GM19467 (cell line): ENCODE results near the gene GPR171.

Experiments used
- ATAC-seq: cut with Tn5 transposase; IDR thresholded peaks from one replicate; pipeline ENCODE4 v1.9.1; 2021; ENCODE audit warnings: mild to moderate bottlenecking, moderate library complexity; ENCODE audit not compliant: unreplicated experiment

Gene GPR171

GRCh38 chr3:151214459-151214858 is 11.4 kb upstream of the GPR171 start:
- ATAC-seq: no peak

- no peak for ATAC-seq
These were observed 10.9 kb upstream of the GPR171 start for GRCh38 chr3:151213881-151214280.

GRCh38 chr3:151213151-151213550 is 10.1 kb upstream of the GPR171 start:
- no peak for ATAC-seq

- ATAC-seq: no peak
These were observed 7.8 kb upstream of the GPR171 start for GRCh38 chr3:151210676-151211381.

- ATAC-seq: no peak
These were observed 6.6 kb upstream of the GPR171 start for GRCh38 chr3:151209654-151210053.

GRCh38 chr3:151206201-151206600 is 3.2 kb upstream of the GPR171 start:
- no peak for ATAC-seq

DNA sequence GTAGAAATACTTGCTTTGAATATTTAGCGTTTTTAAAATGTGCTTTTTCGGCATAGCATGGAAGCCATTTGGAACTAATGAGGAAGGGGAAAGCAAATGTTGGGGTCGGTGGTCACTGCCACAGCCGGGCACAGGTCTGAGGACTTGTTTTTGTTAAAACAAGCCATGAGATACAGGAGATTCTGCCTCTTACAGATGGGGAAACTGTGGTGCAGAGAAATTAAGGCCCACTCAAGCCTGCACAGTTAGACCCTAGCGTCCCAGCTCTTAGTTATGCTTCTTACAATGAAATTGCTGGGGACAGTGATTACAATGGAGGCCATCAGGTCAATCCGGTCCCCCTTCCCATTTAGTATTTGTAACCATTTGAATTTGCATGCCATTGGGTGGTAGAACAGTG is 2.5 kb upstream of the GPR171 start:
- no peak for ATAC-seq

GRCh38 chr3:151204530-151205402 is 1.8 kb upstream of the GPR171 start:
- ATAC-seq: no peak

- ATAC-seq: no peak
These were observed 1.8 kb downstream of the GPR171 start for GRCh38 chr3:151201051-151201730.

DNA sequence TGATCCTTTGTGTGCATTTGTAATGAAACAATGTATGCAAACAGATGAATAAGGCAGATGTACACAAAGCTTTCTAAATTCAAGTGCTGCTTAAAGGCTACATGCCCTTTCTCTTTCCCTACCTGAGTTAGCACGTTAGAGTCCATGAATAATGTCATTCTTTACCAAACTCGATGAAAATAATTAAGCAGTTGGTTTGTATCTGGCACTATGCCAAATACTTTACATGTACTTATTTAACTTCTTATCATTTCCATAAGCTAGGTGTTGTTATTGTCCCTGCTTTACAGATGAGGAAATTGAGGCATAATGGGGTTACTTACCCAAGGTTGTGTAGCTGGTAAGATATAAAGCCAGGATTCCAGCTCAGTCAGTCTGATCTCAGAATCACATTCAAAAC is 2.4 kb downstream of the GPR171 start:
- no peak for ATAC-seq

DNA sequence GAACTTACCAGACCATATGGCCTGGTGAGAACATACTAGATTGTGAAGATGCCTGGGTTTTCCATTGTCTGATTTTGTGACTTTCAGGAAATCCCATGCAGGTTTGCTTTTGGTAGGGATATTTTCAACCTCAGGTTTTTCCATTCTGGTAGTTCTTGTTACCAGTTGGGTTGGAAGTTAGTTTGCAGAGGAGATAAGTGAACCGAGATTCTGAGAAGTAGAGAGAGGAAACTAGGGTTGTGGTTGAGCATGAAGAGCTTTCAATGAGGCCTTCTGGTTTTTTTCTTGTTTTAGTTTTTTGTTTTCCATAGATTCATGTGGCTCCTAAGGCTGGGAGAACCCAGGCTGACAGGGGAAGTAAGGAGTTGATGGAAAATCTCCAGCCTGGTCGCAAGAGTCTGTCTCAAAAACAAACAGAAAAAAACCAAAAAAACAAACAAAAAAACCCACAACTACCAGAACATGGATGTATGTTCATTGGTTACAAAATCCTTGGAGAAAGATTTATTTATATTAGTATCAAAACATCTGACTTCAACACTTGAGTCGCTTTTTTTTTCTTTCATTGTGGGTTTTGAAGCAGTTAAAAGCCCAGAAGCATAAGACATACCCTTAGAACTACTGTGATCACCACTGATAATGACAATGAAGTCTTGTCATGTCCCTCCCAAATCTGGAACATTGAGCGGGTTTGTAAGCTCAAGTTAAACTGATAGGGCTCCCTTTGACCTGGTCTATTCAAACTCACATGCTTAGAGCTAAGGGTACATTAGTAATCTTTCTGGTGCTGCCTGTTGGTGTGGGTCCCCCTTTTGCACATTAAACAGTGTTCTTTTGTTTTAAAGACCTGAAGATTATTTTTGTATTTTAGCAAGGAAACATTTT is 3.2 kb downstream of the GPR171 start:
- no peak for ATAC-seq

DNA sequence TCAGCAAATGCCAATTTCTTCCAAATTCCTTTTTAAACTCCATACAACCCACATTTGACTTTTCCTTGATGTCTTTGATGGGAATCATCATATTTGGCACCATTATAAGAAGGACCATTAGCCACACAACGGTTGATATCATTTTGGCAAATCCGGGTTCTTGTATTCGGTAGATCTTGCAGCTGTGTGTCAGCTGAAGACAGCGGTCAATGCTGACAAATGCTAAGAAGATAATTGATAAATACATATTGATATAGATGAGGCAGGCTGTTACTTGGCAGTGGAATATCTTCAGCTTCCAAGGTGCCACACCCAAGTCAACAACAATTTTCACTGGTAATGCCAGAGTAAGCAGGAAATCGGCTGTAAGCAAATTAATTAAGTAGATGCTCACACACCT is 4.2 kb downstream of the GPR171 start:
- ATAC-seq: no peak

GRCh38 chr3:151197981-151198767 is 4.8 kb downstream of the GPR171 start:
- no peak for ATAC-seq

- no peak for ATAC-seq
These were observed 5.8 kb downstream of the GPR171 start for GRCh38 chr3:151197228-151197627.

DNA sequence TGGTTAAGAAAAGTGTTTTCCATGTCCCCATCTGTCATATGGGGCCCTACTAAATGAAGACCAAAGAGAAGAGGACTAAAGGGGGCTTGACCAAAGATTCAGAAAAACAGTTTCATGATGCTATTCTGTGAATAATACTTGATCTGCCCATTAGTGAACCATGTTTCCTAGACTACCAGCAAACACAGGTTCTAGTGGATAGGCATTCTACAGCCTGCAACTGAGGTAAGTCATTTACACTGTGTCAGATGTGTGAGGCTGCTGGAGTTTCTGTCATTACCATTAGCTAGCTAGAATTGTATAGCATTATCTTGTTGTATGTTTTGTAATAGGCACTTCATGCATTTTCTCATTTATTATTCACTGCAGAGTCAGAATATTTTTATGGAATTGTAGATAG is 6.6 kb downstream of the GPR171 start:
- ATAC-seq: no peak

GRCh38 chr3:151195826-151196225 is 7.2 kb downstream of the GPR171 start:
- no peak for ATAC-seq

DNA sequence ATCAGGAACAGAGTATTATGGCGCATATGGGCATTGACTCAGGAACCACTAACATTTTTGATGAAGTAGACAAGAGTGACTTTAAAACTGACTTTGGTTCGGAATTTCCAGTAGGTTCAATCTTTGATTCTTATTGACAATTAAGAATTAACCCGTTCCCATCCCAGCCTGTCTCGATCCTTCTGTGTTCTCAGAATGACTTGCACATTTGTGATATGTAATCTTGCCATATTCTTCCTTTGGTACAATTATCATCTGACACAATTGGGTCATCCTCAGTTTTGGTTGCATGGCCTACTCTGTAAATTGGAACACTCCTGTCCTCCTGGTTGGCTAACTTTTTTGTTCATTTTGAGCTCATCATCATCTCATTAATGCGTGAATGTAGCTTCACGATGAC is 10.5 kb downstream of the GPR171 start:
- no peak for ATAC-seq

GRCh38 chr3:151191095-151191494 is 11.9 kb downstream of the GPR171 start:
- ATAC-seq: no peak

DNA sequence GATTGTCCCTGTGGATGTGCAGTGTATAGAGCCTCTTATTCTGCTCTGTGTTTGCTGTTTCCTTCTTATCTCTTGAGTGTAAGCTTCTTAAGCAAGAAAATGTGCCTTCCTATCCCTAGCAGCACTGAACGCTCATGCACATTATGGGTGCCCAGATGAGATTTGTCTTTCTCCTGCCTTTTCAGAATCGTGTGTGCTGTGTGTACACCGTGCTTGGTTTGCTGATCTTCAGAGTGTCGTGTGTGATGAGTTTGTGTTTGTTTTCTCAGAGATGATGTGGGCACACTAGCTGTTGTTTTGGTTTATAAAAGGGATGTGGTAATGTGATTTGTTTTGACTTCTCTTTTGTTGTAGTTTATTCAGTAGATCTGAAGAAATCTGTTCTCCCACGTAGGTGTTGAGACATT is 19.7 kb downstream of the GPR171 start:
- no peak for ATAC-seq
